ENCODE results near the gene PKD2L2. TPM values are rescaled to one million over a fixed set of nuclear protein-coding genes. Genes with fewer than 3 reads are reported as not detected.

Gene PKD2L2
- total and polyA plus RNA-seq, 10 of the 15 experiments (the other 5 are each of a cell fraction or from before 2014, with no cell fraction given) = 0.11 to 0.86 (median 0.26) TPM; not detected in 4

DNA sequence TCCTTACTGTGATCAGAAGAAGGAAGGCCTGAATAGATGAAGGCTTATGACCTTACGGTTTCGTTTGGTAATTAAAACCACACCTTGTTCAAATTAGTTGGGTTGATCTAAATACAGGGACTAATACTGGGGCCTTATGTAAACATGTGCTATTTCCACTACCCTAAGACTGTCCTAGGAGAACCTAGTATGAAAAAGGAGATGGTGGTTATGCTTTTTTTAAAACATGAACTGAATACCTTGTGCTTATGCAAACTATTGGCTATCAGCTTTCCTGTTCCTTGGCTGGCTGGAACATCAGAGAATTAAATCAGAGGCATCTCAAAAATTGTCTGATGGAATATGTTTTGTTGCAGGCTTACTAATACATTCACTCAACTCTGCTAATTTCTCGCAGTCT is 17.7 kb upstream of the PKD2L2 start:
- no TSS peak for BruUV-seq (replicated peaks)
- DNase-seq (ENCODE audit: low read depth, low spot score) = no peak

DNA sequence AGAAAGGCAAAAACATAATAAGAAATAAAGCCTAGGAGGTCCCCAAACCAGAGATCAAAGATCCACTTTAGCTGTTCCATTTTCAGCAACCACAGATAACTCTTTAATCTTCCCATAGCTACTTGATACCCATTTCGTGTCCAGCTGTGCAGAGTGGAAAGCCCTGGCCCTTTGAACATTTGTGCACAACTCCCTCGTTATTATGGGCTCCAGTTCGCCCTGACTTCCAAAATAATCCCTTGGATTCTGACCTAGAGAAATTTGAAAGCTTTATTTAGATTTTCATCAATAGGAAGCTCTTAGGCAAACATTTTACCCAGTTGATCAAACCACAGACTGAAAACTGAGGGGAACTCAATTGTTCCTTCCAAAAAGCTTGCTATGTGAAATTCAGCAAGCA is 16.8 kb upstream of the PKD2L2 start:
- no peak overlapping the region for H3K4me2 ChIP-seq (ENCODE audit: control insufficient read depth, insufficient read depth)
- in situ Hi-C loops (cut with MboI) = no loop called here
- peaks cover 4% of the 10 kb centered on the region; the same call in 1 of the 2 replicates for H3K4me1 ChIP-seq (ENCODE audit: control insufficient read depth, insufficient read depth, low read length)
- no peak overlapping the region for H2AFZ ChIP-seq (ENCODE audit: control insufficient read depth, low read depth, low read length)
- intact Hi-C loops (cut with micrococcal nuclease; ENCODE audit: unreplicated experiment) = no loop called here
- no peak for DNase-seq (ENCODE audit: low read depth, low spot score)
- H3K36me3 ChIP-seq (ENCODE audit: control insufficient read depth in 2 of 2, insufficient read depth in 2 of 2, low read length in 1 of 2) = no peaks in the 10 kb centered on the region
- H3K4me3 ChIP-seq = no peak overlapping the region
- no peak for FAIRE-seq
- no peaks in the 10 kb centered on the region for H3K9me3 ChIP-seq (replicated peaks; ENCODE audit: control insufficient read depth, insufficient read depth, low read length)
- WGBS (ENCODE audit: insufficient coverage, insufficient replicate concordance, low lambda C conversion rate, missing lambda C conversion rate) = 94% methylated on average over 3 of the region's 3 CpGs
- ChIA-PET SMC1A (ENCODE audit: uncharacterized antibody, unreplicated experiment) (interaction anchor here (0.9 to 2.6 kb wide), 7 partner anchors 9 to 112 kb away, joined by 3 to 13 read pairs (median 4); partner anchors contain the start of gene PKD2L2), CTCF (no interaction called here), RAD21 (ENCODE audit: unreplicated experiment) (interaction anchor here (0.7 to 1.1 kb wide), 2 partner anchors 16 to 25 kb away, joined by 3 to 5 read pairs; no protein-coding TSS in a partner anchor), POLR2A (interaction anchor here (0.8 to 1.5 kb wide), 3 partner anchors 13 to 25 kb away, joined by 3 to 6 read pairs (median 3); partner anchors contain the start of gene PKD2L2)
- H3K27me3 ChIP-seq (replicated peaks in 1 of 2; ENCODE audit: control insufficient read depth in 2 of 2, insufficient read depth in 2 of 2, low read length in 1 of 2) = no peaks in the 10 kb centered on the region
- ATAC-seq = no peak
- no peaks in the 10 kb centered on the region for H3K79me2 ChIP-seq (ENCODE audit: control insufficient read depth, insufficient read depth, low read length)
- H3K27ac ChIP-seq (ENCODE audit: control insufficient read depth, insufficient read depth) = no peak overlapping the region
- BruUV-seq (replicated peaks) = no TSS peak
- no peak overlapping the region for H3K9ac ChIP-seq (ENCODE audit: control insufficient read depth, insufficient read depth, low read length)
- TF ChIP-seq SREBF2 (IDR thresholded peaks at IDR 0.05; ENCODE audit: low read length) (no peak), ZNF622 (IDR thresholded peaks at IDR 0.05) (no peak), CREM (IDR thresholded peaks at IDR 0.05; ENCODE audit: low read depth) (no peak)
- H4K20me1 ChIP-seq (ENCODE audit: control insufficient read depth, insufficient read depth) = no peaks in the 10 kb centered on the region

More for the DNA sequence above, 17.7 kb upstream of the PKD2L2 start:
- H3K27ac ChIP-seq (ENCODE audit: control insufficient read depth, insufficient read depth) = no peak overlapping the region
- H3K79me2 ChIP-seq (ENCODE audit: control insufficient read depth, insufficient read depth, low read length) = no peaks in the 10 kb centered on the region
- in situ Hi-C loops (cut with MboI) = no loop called here
- ChIA-PET SMC1A (ENCODE audit: uncharacterized antibody, unreplicated experiment) (interaction anchor here (0.9 to 2.6 kb wide), 4 partner anchors 12 to 64 kb away, joined by 3 to 13 read pairs (median 8); partner anchors contain the start of gene PKD2L2), CTCF (interaction anchor here (1.3 to 2.2 kb wide), 3 partner anchors 11 to 93 kb away, joined by 3 to 5 read pairs (median 4); no protein-coding TSS in a partner anchor), RAD21 (ENCODE audit: unreplicated experiment) (interaction anchor here (1.3 kb wide), 1 partner anchor 14 kb away, joined by 4 read pairs; no protein-coding TSS in a partner anchor), POLR2A (interaction anchor here (1.5 kb wide), 2 partner anchors 17 to 18 kb away, joined by 3 to 6 read pairs; partner anchors contain the start of gene PKD2L2)
- H3K9ac ChIP-seq (ENCODE audit: control insufficient read depth, insufficient read depth, low read length) = no peak overlapping the region
- H3K4me1 ChIP-seq (ENCODE audit: control insufficient read depth, insufficient read depth, low read length) = peaks cover 4% of the 10 kb centered on the region; the same call in 1 of the 2 replicates
- no peaks in the 10 kb centered on the region for H4K20me1 ChIP-seq (ENCODE audit: control insufficient read depth, insufficient read depth)
- no peaks in the 10 kb centered on the region for H3K9me3 ChIP-seq (replicated peaks; ENCODE audit: control insufficient read depth, insufficient read depth, low read length)
- ATAC-seq (no peak), FAIRE-seq (no peak)
- no peaks in the 10 kb centered on the region for H3K36me3 ChIP-seq (ENCODE audit: control insufficient read depth in 2 of 2, insufficient read depth in 2 of 2, low read length in 1 of 2)
- intact Hi-C loops (cut with micrococcal nuclease; ENCODE audit: unreplicated experiment) = no loop called here
- no peak for TF ChIP-seq DPF2 (IDR thresholded peaks at IDR 0.05)
- TF ChIP-seq CREB1 (IDR thresholded peaks at IDR 0.05; ENCODE audit: low read depth) = no peak
- no peak for TF ChIP-seq SIX5 (IDR thresholded peaks at IDR 0.05; ENCODE audit: low read depth, low read length, severe bottlenecking)
- TF ChIP-seq EGR1 (IDR thresholded peaks at IDR 0.05; ENCODE audit: borderline replicate concordance in 1 of 2, low read depth in 2 of 2, low read length in 2 of 2) = no peak
- TF ChIP-seq, protein P1, sequence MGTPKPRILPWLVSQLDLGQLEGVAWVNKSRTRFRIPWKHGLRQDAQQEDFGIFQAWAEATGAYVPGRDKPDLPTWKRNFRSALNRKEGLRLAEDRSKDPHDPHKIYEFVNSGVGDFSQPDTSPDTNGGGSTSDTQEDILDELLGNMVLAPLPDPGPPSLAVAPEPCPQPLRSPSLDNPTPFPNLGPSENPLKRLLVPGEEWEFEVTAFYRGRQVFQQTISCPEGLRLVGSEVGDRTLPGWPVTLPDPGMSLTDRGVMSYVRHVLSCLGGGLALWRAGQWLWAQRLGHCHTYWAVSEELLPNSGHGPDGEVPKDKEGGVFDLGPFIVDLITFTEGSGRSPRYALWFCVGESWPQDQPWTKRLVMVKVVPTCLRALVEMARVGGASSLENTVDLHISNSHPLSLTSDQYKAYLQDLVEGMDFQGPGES (IDR thresholded peaks at IDR 0.05) = no peak
- no peak overlapping the region for H3K4me2 ChIP-seq (ENCODE audit: control insufficient read depth, insufficient read depth)
- WGBS (ENCODE audit: insufficient coverage, insufficient replicate concordance, low lambda C conversion rate, missing lambda C conversion rate) = 85% methylated on average over 3 of the region's 3 CpGs
- H3K27me3 ChIP-seq (replicated peaks in 1 of 2; ENCODE audit: control insufficient read depth in 2 of 2, insufficient read depth in 2 of 2, low read length in 1 of 2) = no peaks in the 10 kb centered on the region
- no peak overlapping the region for H2AFZ ChIP-seq (ENCODE audit: control insufficient read depth, low read depth, low read length)
- H3K4me3 ChIP-seq = no peak overlapping the region
